H9 (cell line): Measurements from ENCODE around the gene RABGAP1L. TPM values are rescaled to one million over a fixed set of nuclear protein-coding genes. Genes with fewer than 3 reads are reported as not detected.

Experiments
- DNase-seq: peaks from one replicate; pipeline ENCODE4 v3.0.0-alpha.2; 2017
- H2AFZ ChIP-seq: one replicate; pipeline ENCODE4 v1.6.1; 2013; ENCODE audit warnings: mild to moderate bottlenecking, low read length, control low read depth, moderate library complexity
- H2AK5ac ChIP-seq: 2 replicates; pipeline ENCODE4 v1.6.1; 2013; ENCODE audit warnings: low read length, control low read depth, mixed read lengths; ENCODE audit not compliant: insufficient read length
- H2BK120ac ChIP-seq: one replicate; pipeline ENCODE4 v1.6.1; 2013; ENCODE audit warnings: low read depth, mild to moderate bottlenecking, low read length, control low read depth, inconsistent platforms; ENCODE audit not compliant: poor library complexity, severe bottlenecking
- H2BK12ac ChIP-seq: 2 replicates; pipeline ENCODE4 v1.6.1; 2013; ENCODE audit warnings: low read length, control low read depth, mixed read lengths, low read depth; ENCODE audit not compliant: insufficient read length
- H2BK15ac ChIP-seq: 2 replicates; pipeline ENCODE4 v1.6.1; 2013; ENCODE audit warnings: low read depth, low read length, control low read depth
- H2BK20ac ChIP-seq: one replicate; pipeline ENCODE4 v1.6.1; 2013; ENCODE audit warnings: low read depth, mild to moderate bottlenecking, low read length, control low read depth, inconsistent platforms; ENCODE audit not compliant: poor library complexity, severe bottlenecking
- H2BK5ac ChIP-seq: 2 replicates; pipeline ENCODE4 v1.6.1; 2013; ENCODE audit warnings: low read length, control low read depth, mixed read lengths; ENCODE audit not compliant: insufficient read length
- H3K14ac ChIP-seq: 2 replicates; pipeline ENCODE4 v1.6.1; 2013; ENCODE audit warnings: low read length, control low read depth; ENCODE audit not compliant: insufficient read depth
- H3K18ac ChIP-seq: 2 replicates; pipeline ENCODE4 v1.6.1; 2013; ENCODE audit warnings: low read depth, mild to moderate bottlenecking, mixed read lengths, low read length, control low read depth; ENCODE audit not compliant: insufficient read length
- H3K23ac ChIP-seq: 2 replicates; pipeline ENCODE4 v1.6.1; 2013; ENCODE audit warnings: low read length, control low read depth, mixed read lengths, low read depth; ENCODE audit not compliant: insufficient read length
- H3K23me2 ChIP-seq: 2 replicates; pipeline ENCODE4 v1.6.1; 2013; ENCODE audit warnings: low read depth, mild to moderate bottlenecking, mixed read lengths, low read length, control low read depth; ENCODE audit not compliant: insufficient read length, poor library complexity, severe bottlenecking
- H3K27ac ChIP-seq: 2 replicates; pipeline ENCODE4 v1.5.1; 2013; ENCODE audit warnings: low read length, control low read depth, mixed read lengths, low read depth; ENCODE audit not compliant: insufficient read length
- H3K27me3 ChIP-seq: 2 replicates; pipeline ENCODE4 v1.6.1; 2013; ENCODE audit warnings: low read length, control low read depth, inconsistent platforms; ENCODE audit not compliant: insufficient read depth
- H3K4ac ChIP-seq: 2 replicates; pipeline ENCODE4 v1.6.1; 2013; ENCODE audit warnings: low read depth, mild to moderate bottlenecking, control low read depth, inconsistent platforms, low read length, moderate library complexity
- H3K4me1 ChIP-seq: 2 replicates; pipeline ENCODE4 v1.6.1; 2013; ENCODE audit warnings: low read length, control low read depth, inconsistent platforms; ENCODE audit not compliant: insufficient read depth
- H3K4me2 ChIP-seq: 2 replicates; pipeline ENCODE4 v1.6.1; 2013; ENCODE audit warnings: low read length, control low read depth, mixed read lengths; ENCODE audit not compliant: insufficient read length, insufficient read depth
- H3K56ac ChIP-seq: 2 replicates; pipeline ENCODE4 v1.6.1; 2013; ENCODE audit warnings: low read depth, mild to moderate bottlenecking, mixed read lengths, low read length, control low read depth; ENCODE audit not compliant: insufficient read length
- H3K79me1 ChIP-seq: 2 replicates; pipeline ENCODE4 v1.6.1; 2013; ENCODE audit warnings: low read depth, mild to moderate bottlenecking, moderate library complexity, low read length, control low read depth, inconsistent platforms; ENCODE audit not compliant: insufficient read depth, poor library complexity, severe bottlenecking
- H3K79me2 ChIP-seq: 2 replicates; pipeline ENCODE4 v1.6.1; 2013; ENCODE audit warnings: low read length, control low read depth, inconsistent platforms; ENCODE audit not compliant: insufficient read depth
- H3K9ac ChIP-seq: 2 replicates; pipeline ENCODE4 v1.6.1; 2013; ENCODE audit warnings: low read length, control low read depth, mixed read lengths; ENCODE audit not compliant: insufficient read length; ENCODE audit errors: extremely low read depth
- H3K9me3 ChIP-seq: one replicate; pipeline ENCODE4 v1.6.1; 2013; ENCODE audit warnings: low read depth, low read length, inconsistent platforms; ENCODE audit not compliant: control insufficient read depth
- H3T11ph ChIP-seq: one replicate; pipeline ENCODE4 v1.6.1; 2013; ENCODE audit warnings: mild to moderate bottlenecking, low read length, control low read depth, inconsistent platforms
- H4K20me1 ChIP-seq: one replicate; pipeline ENCODE4 v1.6.1; 2013; ENCODE audit not compliant: control insufficient read depth, insufficient read length, insufficient read depth
- H4K5ac ChIP-seq: 2 replicates; pipeline ENCODE4 v1.6.1; 2013; ENCODE audit warnings: low read depth, mild to moderate bottlenecking, mixed read lengths, low read length, control low read depth; ENCODE audit not compliant: insufficient read length
- H4K8ac ChIP-seq: replicated peaks from 2 replicates; pipeline ENCODE4 v1.6.1; 2013; ENCODE audit warnings: low read length, control low read depth, mixed read lengths, low read depth; ENCODE audit not compliant: insufficient read length
- H4K91ac ChIP-seq: 2 replicates; pipeline ENCODE4 v1.6.1; 2013; ENCODE audit warnings: low read depth, mild to moderate bottlenecking, moderate library complexity, mixed read lengths, low read length, control low read depth; ENCODE audit not compliant: insufficient read length
- H3K27ac Mint-ChIP-seq, 3 experiments: 2 replicates in 2 of 3; 3 replicates in 1 of 3; pipeline ENCODE4 v1.8.0; 2020 to 2021; ENCODE audit warnings: mixed read lengths in 3 of 3, mild to moderate bottlenecking in 1 of 3, moderate library complexity in 1 of 3
- H3K27me3 Mint-ChIP-seq: 2 replicates; pipeline ENCODE4 v1.8.0; 2021; ENCODE audit warnings: low read depth, mild to moderate bottlenecking, moderate library complexity, mixed read lengths
- H3K36me3 Mint-ChIP-seq, 3 experiments: 2 replicates in 2 of 3; 3 replicates in 1 of 3; pipeline ENCODE4 v1.8.0; 2020 to 2021; ENCODE audit warnings: low read depth in 3 of 3, mixed read lengths in 3 of 3; ENCODE audit not compliant: insufficient read depth in 1 of 3
- H3K4me1 Mint-ChIP-seq, 2 experiments: 2 replicates each; pipeline ENCODE4 v1.8.0; 2020; ENCODE audit warnings: mixed read lengths in 2 of 2
- H3K4me3 Mint-ChIP-seq, 2 experiments: 2 replicates in 1 of 2; 3 replicates in 1 of 2; pipeline ENCODE4 v1.8.0; 2020 to 2021; ENCODE audit warnings: mild to moderate bottlenecking in 2 of 2, mixed read lengths in 2 of 2, moderate library complexity in 1 of 2
- H3K9me3 Mint-ChIP-seq, 2 experiments: 2 replicates in 1 of 2; 3 replicates in 1 of 2; pipeline ENCODE4 v1.8.0; 2020; ENCODE audit warnings: mild to moderate bottlenecking in 2 of 2, mixed read lengths in 2 of 2, moderate library complexity in 1 of 2
- WGBS: extraction: QIAGEN DNeasy Blood & Tissue Kit; methylation state at CpG from one replicate; pipeline ENCODE4 v1.1.7; 2013; ENCODE audit warnings: missing lambda C conversion rate, low lambda C conversion rate, mixed read lengths; ENCODE audit not compliant: insufficient read length; ENCODE audit errors: extremely low coverage; 5-methylcytosine and 5-hydroxymethylcytosine counted together
- total RNA-seq: library from RNA; stranded (reverse); gene quantifications from 2 replicates; pipeline ENCODE4 v1.2.1, GENCODE V29; 2021
- TF ChIP-seq, protein P1 (sequence below): fragments of 200-600 bp; sonication (generic); conservative IDR thresholded peaks from 3 replicates; pipeline ENCODE4 v1.8.0; 2021; ENCODE audit warnings: antibody characterized with exemption, mild to moderate bottlenecking

The RABGAP1L gene
- total RNA-seq, 1 experiment from 2014 or later: 147 TPM

- H3K9ac ChIP-seq: no peak overlapping the region
- H3K79me1 ChIP-seq: no peaks in the 10 kb centered on the region
- no peak overlapping the region for H3K27ac ChIP-seq
- peak; percentile 25 for DNase-seq
- no peaks in the 10 kb centered on the region for H3K23me2 ChIP-seq
- Mint-ChIP-seq H3K27ac (no peak overlapping the region), H3K36me3 (no peaks in the 10 kb centered on the region), H3K4me1 (no peaks in the 10 kb centered on the region), H3K4me3 (no peak overlapping the region), H3K27me3 (no peaks in the 10 kb centered on the region), H3K9me3 (no peaks in the 10 kb centered on the region)
- no peaks in the 10 kb centered on the region for H4K20me1 ChIP-seq
- H3K9me3 ChIP-seq: no peaks in the 10 kb centered on the region
- H3K4me2 ChIP-seq: no peak overlapping the region
- H3K56ac ChIP-seq: no peak overlapping the region
- H3K4me1 ChIP-seq: no peaks in the 10 kb centered on the region
- H3K23ac ChIP-seq: no peak overlapping the region
- H3K4ac ChIP-seq: no peak overlapping the region
- H2AFZ ChIP-seq: no peak overlapping the region
- no peak overlapping the region for H2BK15ac ChIP-seq
- H3K27me3 ChIP-seq: no peaks in the 10 kb centered on the region
- H3K18ac ChIP-seq: no peak overlapping the region
- WGBS: no CpG with 5 or more reads among the region's 4 CpGs
- H2BK12ac ChIP-seq: no peak overlapping the region
- no peak overlapping the region for H2AK5ac ChIP-seq
- H4K91ac ChIP-seq: no peak overlapping the region
- no peak overlapping the region for H4K8ac ChIP-seq
- H3T11ph ChIP-seq: no peak overlapping the region
- H3K79me2 ChIP-seq: no peaks in the 10 kb centered on the region
- H2BK120ac ChIP-seq: no peak overlapping the region
- H2BK20ac ChIP-seq: no peak overlapping the region
- no peak overlapping the region for H3K14ac ChIP-seq
- TF ChIP-seq, protein P1, sequence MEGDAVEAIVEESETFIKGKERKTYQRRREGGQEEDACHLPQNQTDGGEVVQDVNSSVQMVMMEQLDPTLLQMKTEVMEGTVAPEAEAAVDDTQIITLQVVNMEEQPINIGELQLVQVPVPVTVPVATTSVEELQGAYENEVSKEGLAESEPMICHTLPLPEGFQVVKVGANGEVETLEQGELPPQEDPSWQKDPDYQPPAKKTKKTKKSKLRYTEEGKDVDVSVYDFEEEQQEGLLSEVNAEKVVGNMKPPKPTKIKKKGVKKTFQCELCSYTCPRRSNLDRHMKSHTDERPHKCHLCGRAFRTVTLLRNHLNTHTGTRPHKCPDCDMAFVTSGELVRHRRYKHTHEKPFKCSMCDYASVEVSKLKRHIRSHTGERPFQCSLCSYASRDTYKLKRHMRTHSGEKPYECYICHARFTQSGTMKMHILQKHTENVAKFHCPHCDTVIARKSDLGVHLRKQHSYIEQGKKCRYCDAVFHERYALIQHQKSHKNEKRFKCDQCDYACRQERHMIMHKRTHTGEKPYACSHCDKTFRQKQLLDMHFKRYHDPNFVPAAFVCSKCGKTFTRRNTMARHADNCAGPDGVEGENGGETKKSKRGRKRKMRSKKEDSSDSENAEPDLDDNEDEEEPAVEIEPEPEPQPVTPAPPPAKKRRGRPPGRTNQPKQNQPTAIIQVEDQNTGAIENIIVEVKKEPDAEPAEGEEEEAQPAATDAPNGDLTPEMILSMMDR: peak; percentile 65
- no peak overlapping the region for H4K5ac ChIP-seq
- H2BK5ac ChIP-seq: no peak overlapping the region
Observed at GRCh38 chr1:174413632-174414031, 254.3 kb downstream of the RABGAP1L start.
